ENCODE data around the gene LHPP. TPM values are rescaled to one million over a fixed set of nuclear protein-coding genes. Genes with fewer than 3 reads are reported as not detected.
A peak's percentile ranks its signal among the peaks of the same experiment; 100 is the strongest.

Gene LHPP
- total RNA-seq, 2 experiments from 2014 or later, result 17.7 TPM

GRCh38 chr10:124464028-124464965 lies 2.7 kb downstream of the LHPP start:
- Mint-ChIP-seq H3K27me3 (ENCODE audit: low read depth) (no peaks in the 10 kb centered on the region), H3K9me3 (no peaks in the 10 kb centered on the region), H3K27ac (peak overlapping the region; percentile 78), H3K4me1 (ENCODE audit: low read depth) (peaks cover 30% of the 10 kb centered on the region), H3K4me3 (no peak overlapping the region), H3K36me3 (ENCODE audit: low read depth) (peaks cover 1% of the 10 kb centered on the region)
- CTCF ChIA-PET, result no interaction called here
- intact Hi-C loops (cut with micrococcal nuclease), result loop anchor here (5.0 to 10.0 kb wide), 6 partner anchors 232 to 1361 kb away; partner anchors contain the start of genes ABRAXAS2, BCCIP, BUB3 and EDRF1
- peak; percentile 26 for DNase-seq

GRCh38 chr10:124465003-124465776 lies 3.6 kb downstream of the LHPP start:
- intact Hi-C loops (cut with micrococcal nuclease), result loop anchor here (10.0 kb wide), 1 partner anchor 1360 kb away; the partner anchor contains the start of genes BCCIP and UROS
- H3K27me3 Mint-ChIP-seq (ENCODE audit: low read depth), result no peaks in the 10 kb centered on the region
- H3K27ac Mint-ChIP-seq, result peak overlapping the region; percentile 78
- peak overlapping the region; percentile 38 for H3K4me3 Mint-ChIP-seq
- CTCF ChIA-PET, result no interaction called here
- H3K4me1 Mint-ChIP-seq (ENCODE audit: low read depth), result peaks cover 32% of the 10 kb centered on the region
- H3K36me3 Mint-ChIP-seq (ENCODE audit: low read depth), result peaks cover 1% of the 10 kb centered on the region
- DNase-seq, result peak; percentile 46
- H3K9me3 Mint-ChIP-seq, result no peaks in the 10 kb centered on the region

- intact Hi-C loops (cut with micrococcal nuclease), result loop anchor here (10.0 kb wide), 1 partner anchor 1359 kb away; the partner anchor contains the start of genes BCCIP and UROS
- Mint-ChIP-seq H3K4me1 (ENCODE audit: low read depth) (peaks cover 32% of the 10 kb centered on the region), H3K9me3 (no peaks in the 10 kb centered on the region), H3K27ac (peak overlapping the region; percentile 78), H3K36me3 (ENCODE audit: low read depth) (peaks cover 1% of the 10 kb centered on the region), H3K4me3 (peak overlapping the region; percentile 38), H3K27me3 (ENCODE audit: low read depth) (no peaks in the 10 kb centered on the region)
- CTCF ChIA-PET, result no interaction called here
- no peak for DNase-seq
These were observed 4.3 kb downstream of the LHPP start for GRCh38 chr10:124465777-124466488.

GRCh38 chr10:124467165-124467564 lies 5.5 kb downstream of the LHPP start:
- H3K9me3 Mint-ChIP-seq, result no peaks in the 10 kb centered on the region
- H3K36me3 Mint-ChIP-seq (ENCODE audit: low read depth), result peaks cover 1% of the 10 kb centered on the region
- no peaks in the 10 kb centered on the region for H3K27me3 Mint-ChIP-seq (ENCODE audit: low read depth)
- intact Hi-C loops (cut with micrococcal nuclease), result loop anchor here (10.0 kb wide), 1 partner anchor 1358 kb away; the partner anchor contains the start of genes BCCIP and UROS
- H3K4me1 Mint-ChIP-seq (ENCODE audit: low read depth), result peaks cover 30% of the 10 kb centered on the region
- no peak for DNase-seq
- H3K27ac Mint-ChIP-seq, result no peak overlapping the region
- H3K4me3 Mint-ChIP-seq, result no peak overlapping the region
- CTCF ChIA-PET, result no interaction called here

GRCh38 chr10:124468624-124469023 lies 7.0 kb downstream of the LHPP start:
- no peak overlapping the region for H3K27ac Mint-ChIP-seq
- intact Hi-C loops (cut with micrococcal nuclease), result loop anchor here (10.0 kb wide), 1 partner anchor 1356 kb away; the partner anchor contains the start of genes BCCIP and UROS

GRCh38 chr10:124469956-124470484 lies 8.4 kb downstream of the LHPP start:
- intact Hi-C loops (cut with micrococcal nuclease), result loop anchor here (10.0 kb wide), 1 partner anchor 1355 kb away; the partner anchor contains the start of genes BCCIP and UROS
- H3K9me3 Mint-ChIP-seq, result no peaks in the 10 kb centered on the region
- H3K36me3 Mint-ChIP-seq (ENCODE audit: low read depth), result no peaks in the 10 kb centered on the region
- peaks cover 22% of the 10 kb centered on the region for H3K4me1 Mint-ChIP-seq (ENCODE audit: low read depth)
- CTCF ChIA-PET, result no interaction called here
- DNase-seq, result no peak
- no peak overlapping the region for H3K27ac Mint-ChIP-seq
- no peak overlapping the region for H3K4me3 Mint-ChIP-seq
- H3K27me3 Mint-ChIP-seq (ENCODE audit: low read depth), result no peaks in the 10 kb centered on the region

More at GRCh38 chr10:124468624-124469023, 7.0 kb downstream of the LHPP start:
- no peaks in the 10 kb centered on the region for H3K36me3 Mint-ChIP-seq (ENCODE audit: low read depth)
- H3K4me1 Mint-ChIP-seq (ENCODE audit: low read depth), result peaks cover 31% of the 10 kb centered on the region
- no peaks in the 10 kb centered on the region for H3K9me3 Mint-ChIP-seq
- DNase-seq, result no peak
- CTCF ChIA-PET, result no interaction called here
- no peaks in the 10 kb centered on the region for H3K27me3 Mint-ChIP-seq (ENCODE audit: low read depth)
- H3K4me3 Mint-ChIP-seq, result no peak overlapping the region

- no peak for DNase-seq
These were observed 9.2 kb downstream of the LHPP start for GRCh38 chr10:124470544-124471434.

GRCh38 chr10:124472071-124472470 lies 10.4 kb downstream of the LHPP start:
- DNase-seq, result no peak
- intact Hi-C loops (cut with micrococcal nuclease), result no loop called here
- CTCF ChIA-PET, result interaction anchor here (1.2 kb wide), 1 partner anchor 11 kb away, joined by 4 read pairs; the partner anchor contains the start of gene LHPP
- no peaks in the 10 kb centered on the region for H3K36me3 Mint-ChIP-seq (ENCODE audit: low read depth)
- H3K9me3 Mint-ChIP-seq, result no peaks in the 10 kb centered on the region
- no peak overlapping the region for H3K27ac Mint-ChIP-seq
- H3K4me1 Mint-ChIP-seq (ENCODE audit: low read depth), result peaks cover 9% of the 10 kb centered on the region
- H3K4me3 Mint-ChIP-seq, result no peak overlapping the region
- no peaks in the 10 kb centered on the region for H3K27me3 Mint-ChIP-seq (ENCODE audit: low read depth)

More at GRCh38 chr10:124470544-124471434, 9.2 kb downstream of the LHPP start:
- intact Hi-C loops (cut with micrococcal nuclease), result no loop called here
- H3K9me3 Mint-ChIP-seq, result no peaks in the 10 kb centered on the region
- no peak overlapping the region for H3K4me3 Mint-ChIP-seq
- no peak overlapping the region for H3K27ac Mint-ChIP-seq
- no peaks in the 10 kb centered on the region for H3K27me3 Mint-ChIP-seq (ENCODE audit: low read depth)
- peaks cover 14% of the 10 kb centered on the region for H3K4me1 Mint-ChIP-seq (ENCODE audit: low read depth)
- H3K36me3 Mint-ChIP-seq (ENCODE audit: low read depth), result no peaks in the 10 kb centered on the region
- CTCF ChIA-PET, result no interaction called here

GRCh38 chr10:124473070-124473469 lies 11.4 kb downstream of the LHPP start:
- CTCF ChIA-PET, result no interaction called here
- no peaks in the 10 kb centered on the region for H3K27me3 Mint-ChIP-seq (ENCODE audit: low read depth)
- H3K4me1 Mint-ChIP-seq (ENCODE audit: low read depth), result peaks cover 9% of the 10 kb centered on the region
- H3K9me3 Mint-ChIP-seq, result no peaks in the 10 kb centered on the region
- no peaks in the 10 kb centered on the region for H3K36me3 Mint-ChIP-seq (ENCODE audit: low read depth)
- no peak overlapping the region for H3K27ac Mint-ChIP-seq
- intact Hi-C loops (cut with micrococcal nuclease), result no loop called here
- no peak for DNase-seq
- H3K4me3 Mint-ChIP-seq, result no peak overlapping the region

GRCh38 chr10:124474514-124475070 lies 13.0 kb downstream of the LHPP start:
- CTCF ChIA-PET, result interaction anchor here (0.6 kb wide), 1 partner anchor 1035 kb away, joined by 3 read pairs; no protein-coding TSS in a partner anchor
- Mint-ChIP-seq H3K4me1 (ENCODE audit: low read depth) (peaks cover 5% of the 10 kb centered on the region), H3K27ac (no peak overlapping the region), H3K9me3 (no peaks in the 10 kb centered on the region), H3K4me3 (no peak overlapping the region), H3K27me3 (ENCODE audit: low read depth) (no peaks in the 10 kb centered on the region), H3K36me3 (ENCODE audit: low read depth) (no peaks in the 10 kb centered on the region)
- no peak for DNase-seq
- intact Hi-C loops (cut with micrococcal nuclease), result no loop called here
